GM23338 (cell line): ENCODE measurements around the gene PGBD2.
"Not testable (repeated sequence)": the region's sequence is repeated elsewhere in the genome, so short reads cannot be mapped to it uniquely, and the experiment has no call there.

Experiments
- CTCF ChIP-seq, 2 experiments: fragments of 200-600 bp in 1 of 2; sonication (generic) in 1 of 2; conservative IDR thresholded peaks; 2 replicates each; pipeline versions ENCODE4 v1.5.1 to v1.6.1; 2016 to 2017; ENCODE audit warnings: antibody characterized with exemption in 2 of 2, low read depth in 2 of 2, mild to moderate bottlenecking in 2 of 2, moderate library complexity in 1 of 2
- EZH2 ChIP-seq: fragments of 200-600 bp; sonication (generic); IDR thresholded peaks from one replicate; pipeline ENCODE4 v1.8.0; 2017; ENCODE audit warnings: antibody characterized with exemption, mild to moderate bottlenecking, low read depth; ENCODE audit not compliant: unreplicated experiment
- REST ChIP-seq: IDR thresholded peaks from one replicate; pipeline ENCODE4 v1.6.1; 2018; ENCODE audit warnings: antibody characterized with exemption; ENCODE audit not compliant: unreplicated experiment

DNA sequence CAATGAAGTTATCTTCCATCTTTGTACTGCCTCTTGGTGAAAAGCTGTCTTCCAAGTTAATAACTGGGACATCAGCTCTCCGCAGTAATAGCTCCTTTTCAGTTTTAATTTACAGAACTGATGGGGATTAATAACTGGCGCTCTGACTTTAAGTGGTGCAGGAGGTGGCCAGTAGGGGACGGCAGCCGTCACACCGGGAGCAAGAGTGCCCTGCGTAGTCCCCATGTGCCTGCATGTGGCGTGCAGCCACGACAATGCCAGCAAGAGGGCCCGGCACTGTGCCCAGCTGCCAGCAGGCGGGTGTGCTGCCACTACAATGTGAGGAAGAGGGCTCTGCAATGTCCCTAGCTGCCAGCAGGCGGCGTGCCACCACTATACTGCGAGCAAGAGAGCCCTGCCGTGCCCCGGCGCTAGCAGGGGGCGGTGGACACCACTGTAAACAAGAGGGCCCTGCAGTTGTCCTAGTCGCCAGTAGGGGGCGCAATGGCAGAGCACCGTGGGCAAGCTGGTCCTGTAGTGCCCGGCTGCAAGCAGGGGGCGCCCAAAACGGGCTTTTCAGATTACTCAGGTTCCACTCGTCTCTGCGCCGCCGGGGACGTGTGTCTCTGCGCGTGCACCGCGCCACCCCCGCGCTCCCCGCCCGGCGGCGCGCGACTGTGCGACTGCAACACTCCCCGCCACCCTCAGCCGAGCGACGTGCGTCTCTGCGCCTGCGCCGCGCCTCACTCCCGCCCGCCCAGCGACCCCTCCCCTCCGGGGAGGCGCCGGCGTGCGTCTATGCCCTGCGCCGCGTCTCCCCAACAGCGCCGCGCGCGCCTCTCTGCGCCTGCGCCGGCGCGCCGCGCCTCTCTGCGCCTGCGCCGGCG, 38.3 kb downstream of the PGBD2 start:
- not testable (repeated sequence) for TF ChIP-seq CTCF (conservative IDR thresholded peaks at IDR 0.05; ENCODE audit: low read depth in 2 of 2); EZH2; REST
